SKM-1 treated with dmso at 0.1 percent for 144 hours (cell line): ENCODE data around the gene CCR6.
"Not testable (repeated sequence)": the region's sequence is repeated elsewhere in the genome, so short reads cannot be mapped to it uniquely, and the experiment has no call there.

ENCODE experiments used
- DNase-seq: peaks from one replicate; lab custom pipeline; 2025; ENCODE audit not compliant: unreplicated experiment; lab: John Stamatoyannopoulos, UW

The CCR6 gene

DNA sequence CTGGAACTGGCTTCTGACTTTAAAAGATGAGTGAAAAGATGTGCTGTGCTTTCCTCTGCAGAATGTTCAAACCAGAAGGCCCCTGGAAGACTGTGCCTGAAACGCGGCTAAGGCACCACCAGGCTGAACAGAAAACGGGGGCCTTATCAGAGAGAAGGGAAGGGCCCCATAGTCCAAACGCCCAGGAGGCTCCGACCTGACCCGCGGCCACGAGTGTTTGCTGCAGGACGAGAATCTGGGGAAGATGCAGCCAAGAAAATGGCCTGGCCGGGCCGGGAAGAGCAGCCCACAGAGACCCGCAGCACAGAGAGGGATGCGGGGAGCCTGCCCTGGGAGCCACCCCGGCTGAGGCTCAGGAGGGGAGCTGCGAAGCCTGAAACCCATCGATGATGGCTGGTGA, 45.4 kb downstream of the CCR6 start:
- DNase-seq = not testable (repeated sequence)

DNA sequence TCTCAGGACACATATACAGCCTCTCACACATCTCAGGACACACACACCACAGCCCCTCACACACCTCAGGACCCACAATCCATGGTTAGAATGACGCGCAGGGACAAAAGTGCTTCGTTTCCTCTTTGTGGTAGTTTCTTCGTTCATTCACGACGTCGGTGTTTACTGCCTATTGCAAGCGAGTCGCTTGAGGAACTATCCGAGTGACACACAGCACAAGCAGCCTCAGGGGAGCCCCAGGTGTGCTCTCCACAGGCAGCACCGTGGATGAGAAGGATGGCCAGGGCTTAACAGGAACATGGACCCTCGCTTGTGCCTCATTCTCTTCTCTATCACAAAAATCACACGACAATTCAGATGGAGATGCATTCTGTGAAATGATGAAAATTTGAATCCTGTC, 47.0 kb downstream of the CCR6 start:
- not testable (repeated sequence) for DNase-seq

DNA sequence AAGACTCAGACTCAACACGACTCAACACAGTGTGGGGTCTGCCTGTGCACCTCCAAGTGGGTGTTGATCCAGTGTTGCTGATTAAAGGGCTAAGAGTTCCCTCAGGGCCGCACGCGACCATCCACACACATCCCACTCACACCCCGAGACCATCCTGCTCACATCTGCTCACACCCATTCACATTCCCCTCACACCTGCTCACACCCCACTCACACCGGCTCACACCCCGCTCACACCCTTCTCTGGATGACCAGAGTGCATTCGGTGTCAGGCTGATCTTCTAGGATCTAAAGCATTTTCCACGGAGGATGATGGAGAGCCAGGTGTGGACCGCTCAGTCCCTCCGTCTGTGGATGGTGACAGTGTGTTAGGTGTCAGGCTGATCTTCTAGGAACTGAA, 48.4 kb downstream of the CCR6 start:
- DNase-seq = not testable (repeated sequence)

DNA sequence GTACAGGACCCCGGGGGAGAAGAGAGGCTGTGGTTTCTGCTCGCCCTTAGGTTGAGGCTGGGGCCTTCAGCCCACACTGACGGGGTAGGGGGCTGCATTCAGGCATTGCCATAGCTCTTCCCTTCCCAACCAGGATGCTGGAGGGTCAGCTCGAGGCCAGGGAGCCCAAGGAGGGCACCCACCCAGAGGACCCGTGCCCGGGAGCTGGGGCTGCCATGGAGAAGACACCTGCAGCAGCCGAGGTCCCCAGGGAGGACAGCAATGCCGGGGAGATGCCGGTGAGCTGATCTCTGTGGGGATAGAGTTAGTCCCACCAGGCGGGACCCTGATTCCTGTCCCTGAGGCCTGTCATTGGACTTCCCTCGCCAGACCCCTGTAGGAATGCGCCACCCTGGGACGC, 49.1 kb downstream of the CCR6 start:
- DNase-seq = not testable (repeated sequence)

DNA sequence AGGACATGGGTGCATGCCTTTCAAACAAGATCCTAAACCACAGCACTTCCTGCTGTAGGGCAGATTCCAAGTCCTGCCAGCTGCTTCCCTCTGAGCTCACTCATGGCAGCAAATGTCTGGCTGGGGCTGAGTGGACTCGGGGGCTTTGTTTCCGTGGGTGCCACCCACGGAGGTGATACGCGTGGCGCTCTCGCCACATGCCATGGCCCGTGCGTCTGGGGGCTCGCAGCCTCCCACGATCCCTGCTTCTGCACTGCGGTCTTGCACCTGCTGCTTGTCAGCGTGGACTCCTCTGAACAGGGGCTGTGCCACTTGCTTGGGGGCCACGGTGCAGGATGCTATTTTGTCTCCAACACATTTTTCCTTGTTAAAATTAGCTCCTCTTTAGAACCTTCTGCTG, 54.4 kb downstream of the CCR6 start:
- not testable (repeated sequence) for DNase-seq

DNA sequence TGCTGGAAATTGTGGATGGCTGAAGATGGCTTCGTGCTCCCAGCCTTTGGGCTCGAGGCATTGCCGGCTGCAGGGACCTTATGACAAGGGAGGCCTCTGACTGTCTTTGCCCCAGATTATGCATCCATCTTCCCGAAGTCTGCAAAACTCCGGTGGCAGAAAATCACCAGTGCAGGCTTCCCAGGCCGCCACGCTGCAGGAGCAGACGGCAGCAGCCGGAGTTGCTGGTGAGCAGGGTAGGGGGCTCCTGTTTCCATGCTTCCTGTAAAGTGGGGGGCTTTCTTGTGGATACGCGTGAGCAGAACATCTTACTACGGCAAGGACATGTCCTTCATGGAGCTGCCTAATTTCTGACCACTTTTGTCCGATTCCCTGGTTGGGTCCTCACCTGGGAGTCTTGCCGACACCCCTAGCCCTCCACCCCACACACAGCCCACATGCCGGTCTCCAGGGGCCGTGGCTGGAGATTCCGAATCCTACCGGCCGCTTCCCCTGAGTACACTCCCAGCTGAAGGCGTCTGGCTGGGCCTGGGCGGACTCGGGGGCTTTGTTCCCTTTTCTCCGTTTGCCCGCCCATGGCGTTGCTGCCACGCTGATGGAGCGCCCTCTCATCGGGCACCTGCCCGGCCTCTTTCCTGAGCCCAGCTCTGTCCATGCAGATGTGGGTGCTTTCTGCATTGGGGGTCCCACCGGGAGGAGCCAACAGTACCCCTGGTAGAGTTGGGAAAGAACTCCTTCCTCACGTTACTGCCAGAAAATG, 56.2 kb downstream of the CCR6 start:
- not testable (repeated sequence) for DNase-seq

DNA sequence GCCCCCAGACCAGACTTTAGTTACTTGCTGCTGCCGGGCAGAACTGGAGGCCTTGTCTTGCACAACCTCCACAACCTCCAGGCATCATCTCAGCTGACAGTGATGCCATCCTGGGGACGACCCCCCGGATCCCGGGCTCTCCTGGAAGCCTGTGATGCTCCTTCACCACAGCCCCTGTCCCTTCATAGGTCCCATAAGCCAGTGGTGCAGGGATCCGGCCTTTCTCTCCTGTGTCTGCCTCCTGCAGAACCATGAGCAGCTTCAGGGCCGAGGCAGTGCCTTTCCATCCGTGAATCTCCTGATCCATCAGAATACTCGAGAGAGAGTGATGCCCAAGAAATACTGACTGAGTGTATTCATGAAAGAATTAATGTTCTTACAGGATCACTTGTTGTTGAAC, 57.2 kb downstream of the CCR6 start:
- not testable (repeated sequence) for DNase-seq

DNA sequence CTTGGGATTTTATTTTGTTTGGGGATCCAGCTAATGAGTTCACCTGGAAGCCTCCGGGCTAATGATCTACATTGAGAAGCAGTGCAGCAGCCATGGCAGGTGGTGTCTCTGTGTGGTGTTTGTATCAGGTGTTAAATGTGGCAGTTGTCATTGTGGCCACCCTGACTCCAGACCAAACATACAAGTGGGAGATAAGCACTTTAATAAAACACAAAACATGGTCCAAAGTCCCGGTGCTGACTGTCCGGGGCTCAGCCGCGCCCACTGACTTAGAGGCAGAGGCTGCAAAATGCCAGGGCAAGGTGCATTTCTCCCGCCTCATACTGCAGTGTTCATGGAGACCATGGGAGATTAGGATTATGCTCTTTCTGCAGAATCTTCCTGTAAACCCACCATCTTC, 58.5 kb downstream of the CCR6 start:
- DNase-seq = not testable (repeated sequence)

DNA sequence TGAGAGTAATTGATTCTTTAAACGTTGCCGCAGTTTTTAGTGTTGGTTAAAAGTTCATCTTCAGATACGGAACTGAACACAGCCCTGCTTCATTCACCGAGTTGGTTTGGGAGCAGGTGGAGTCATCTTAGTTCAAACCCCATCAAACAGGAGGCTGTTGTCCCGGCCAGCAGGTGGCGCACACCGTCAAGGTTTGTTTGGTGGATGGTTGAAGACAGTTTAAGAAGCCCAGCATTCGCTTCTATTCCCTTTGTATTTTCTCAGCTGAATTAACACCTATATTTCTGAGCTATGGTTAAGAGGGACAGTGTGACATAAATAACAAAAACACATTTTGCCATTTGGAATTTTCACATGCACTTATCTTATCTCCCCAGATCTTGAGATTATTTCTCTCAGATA, 60.0 kb downstream of the CCR6 start:
- not testable (repeated sequence) for DNase-seq

DNA sequence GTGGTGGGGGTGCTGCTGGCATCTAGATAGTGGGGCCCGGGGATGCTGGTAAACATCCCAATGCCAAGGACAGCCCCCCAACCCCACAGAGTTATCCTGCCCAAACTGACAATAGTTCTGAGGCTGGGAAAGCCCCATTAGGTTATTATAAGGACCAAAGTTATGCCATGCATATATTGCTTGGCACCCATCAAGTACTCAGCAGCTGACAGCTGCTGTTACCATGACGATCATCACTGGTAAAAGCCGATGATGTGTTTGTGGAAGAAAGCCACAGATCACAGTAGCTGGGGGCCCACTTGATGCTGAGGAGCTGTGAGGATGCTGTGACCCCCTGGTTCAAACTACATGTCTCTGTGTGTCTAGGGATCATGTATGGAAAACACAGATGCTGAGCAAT, 62.2 kb downstream of the CCR6 start:
- DNase-seq = not testable (repeated sequence)

DNA sequence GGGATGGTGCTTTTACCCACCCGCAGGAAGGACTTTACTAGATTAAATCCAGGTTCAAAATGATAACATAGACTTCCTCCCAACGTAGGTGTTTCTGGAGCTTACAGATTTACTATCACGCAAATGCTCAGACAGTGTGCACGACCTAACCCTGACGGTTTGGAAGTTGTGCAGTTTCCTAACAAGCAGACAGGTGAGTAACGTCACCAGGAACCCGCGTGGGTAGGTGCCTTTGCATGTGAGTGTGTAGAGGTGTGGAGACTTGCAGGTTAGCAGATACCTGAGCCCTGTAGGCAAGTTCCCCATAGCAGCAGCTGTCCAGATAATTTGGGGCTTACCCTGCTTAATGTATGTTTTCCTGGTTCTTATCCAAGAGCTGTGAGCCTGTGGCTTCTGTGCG, 64.4 kb downstream of the CCR6 start:
- DNase-seq = not testable (repeated sequence)
